Neural crest cell (in vitro differentiated cells): ENCODE results near the gene EBLN1. TPM values are rescaled to one million over a fixed set of nuclear protein-coding genes. Genes with fewer than 3 reads are reported as not detected.

ENCODE experiments used
- DNase-seq: peaks from one replicate; pipeline ENCODE4 v3.0.0; 2021; ENCODE audit warnings: low read depth, mixed read lengths, low spot score
- H3K27ac Mint-ChIP-seq: one replicate; pipeline ENCODE4 v1.8.0; 2021; ENCODE audit warnings: mild to moderate bottlenecking, mixed read lengths; ENCODE audit not compliant: unreplicated experiment
- H3K27me3 Mint-ChIP-seq: 2 replicates; pipeline ENCODE4 v1.8.0; 2021; ENCODE audit warnings: low read depth, mild to moderate bottlenecking, mixed read lengths
- H3K36me3 Mint-ChIP-seq: 2 replicates; pipeline ENCODE4 v1.8.0; 2021; ENCODE audit warnings: low read depth, mild to moderate bottlenecking, mixed read lengths
- H3K4me1 Mint-ChIP-seq: 2 replicates; pipeline ENCODE4 v1.8.0; 2021; ENCODE audit warnings: mixed read lengths
- H3K4me3 Mint-ChIP-seq: one replicate; pipeline ENCODE4 v1.8.0; 2021; ENCODE audit warnings: mild to moderate bottlenecking, mixed read lengths
- H3K9me3 Mint-ChIP-seq: 2 replicates; pipeline ENCODE4 v1.8.0; 2021; ENCODE audit warnings: mixed read lengths
- CTCF ChIP-seq: fragments of 200-600 bp; sonication (generic); conservative IDR thresholded peaks from 2 replicates; pipeline ENCODE4 v1.5.0; 2021; ENCODE audit warnings: antibody characterized with exemption, mild to moderate bottlenecking
- total RNA-seq: library from RNA; stranded (reverse); gene quantifications from 2 replicates; pipeline ENCODE4 v1.2.1, GENCODE V29; 2021

EBLN1 gene
- total RNA-seq, 1 donor from 2014 or later = not detected

- peaks cover 41% of the 10 kb centered on the region for H3K27me3 Mint-ChIP-seq
- peaks cover 12% of the 10 kb centered on the region for H3K4me1 Mint-ChIP-seq
- no peaks in the 10 kb centered on the region for H3K36me3 Mint-ChIP-seq
- no peak for DNase-seq
- H3K4me3 Mint-ChIP-seq = no peak overlapping the region
- H3K27ac Mint-ChIP-seq = no peak overlapping the region
- no peak for TF ChIP-seq CTCF
- no peaks in the 10 kb centered on the region for H3K9me3 Mint-ChIP-seq
Measured at GRCh38 chr10:22247636-22248035, 29.8 kb upstream of the EBLN1 start.

- no peak for TF ChIP-seq CTCF
- DNase-seq = no peak
- Mint-ChIP-seq H3K36me3 (no peaks in the 10 kb centered on the region), H3K4me1 (peaks cover 9% of the 10 kb centered on the region), H3K9me3 (no peaks in the 10 kb centered on the region), H3K27me3 (peaks cover 36% of the 10 kb centered on the region), H3K27ac (no peak overlapping the region), H3K4me3 (no peak overlapping the region)
Measured at GRCh38 chr10:22246680-22247391, 29.0 kb upstream of the EBLN1 start.

GRCh38 chr10:22245567-22245966 lies 27.8 kb upstream of the EBLN1 start:
- no peak overlapping the region for H3K4me3 Mint-ChIP-seq
- no peaks in the 10 kb centered on the region for H3K36me3 Mint-ChIP-seq
- H3K27me3 Mint-ChIP-seq = peaks cover 24% of the 10 kb centered on the region
- no peak overlapping the region for H3K27ac Mint-ChIP-seq
- no peak for DNase-seq
- H3K4me1 Mint-ChIP-seq = no peaks in the 10 kb centered on the region
- H3K9me3 Mint-ChIP-seq = no peaks in the 10 kb centered on the region
- no peak for TF ChIP-seq CTCF

- H3K27me3 Mint-ChIP-seq = peaks cover 17% of the 10 kb centered on the region
- TF ChIP-seq CTCF = no peak
- no peak overlapping the region for H3K27ac Mint-ChIP-seq
- H3K36me3 Mint-ChIP-seq = no peaks in the 10 kb centered on the region
- DNase-seq = no peak
- no peaks in the 10 kb centered on the region for H3K4me1 Mint-ChIP-seq
- H3K4me3 Mint-ChIP-seq = no peak overlapping the region
- no peaks in the 10 kb centered on the region for H3K9me3 Mint-ChIP-seq
Measured at GRCh38 chr10:22244855-22245254, 27.0 kb upstream of the EBLN1 start.

- no peak overlapping the region for H3K27ac Mint-ChIP-seq
- TF ChIP-seq CTCF = no peak
- DNase-seq = no peak
- H3K4me1 Mint-ChIP-seq = no peaks in the 10 kb centered on the region
- H3K36me3 Mint-ChIP-seq = no peaks in the 10 kb centered on the region
- no peak overlapping the region for H3K4me3 Mint-ChIP-seq
- no peaks in the 10 kb centered on the region for H3K9me3 Mint-ChIP-seq
- peaks cover 17% of the 10 kb centered on the region for H3K27me3 Mint-ChIP-seq
Measured at GRCh38 chr10:22244001-22244400, 26.2 kb upstream of the EBLN1 start.
